Kidney capillary endothelial cell (primary cell): ENCODE results near the gene MEAK7.

Source experiments
- DNase-seq: peaks from one replicate; pipeline ENCODE4 v3.0.0-alpha.2; 2018; ENCODE audit warnings: low spot score

Gene MEAK7

GRCh38 chr16:84465154-84465553 is 39.3 kb downstream of the MEAK7 start:
- DNase-seq, result no peak

- no peak for DNase-seq
Observed at GRCh38 chr16:84464116-84464515, 40.3 kb downstream of the MEAK7 start.

DNA sequence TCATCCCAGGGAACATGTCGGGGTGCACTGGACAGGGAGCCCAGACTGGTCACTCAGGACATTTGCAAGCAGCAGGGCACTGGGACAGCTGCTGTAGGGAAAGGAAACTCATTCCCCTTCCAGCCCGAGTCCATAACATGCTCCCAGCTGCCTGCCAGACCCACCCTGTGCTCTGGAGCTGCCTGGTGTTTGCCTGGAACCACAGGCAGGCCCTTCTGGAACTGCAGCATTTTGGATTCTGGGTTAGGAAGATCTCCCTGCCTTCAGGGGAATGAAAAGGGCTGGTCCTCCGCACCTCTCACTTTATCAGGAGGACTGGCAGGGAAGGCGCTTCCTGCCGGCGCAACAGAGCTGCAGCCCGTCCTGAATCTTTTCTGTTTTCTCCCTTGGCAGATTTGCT is 41.2 kb downstream of the MEAK7 start:
- DNase-seq, result no peak

GRCh38 chr16:84462296-84463210 is 41.9 kb downstream of the MEAK7 start:
- DNase-seq, result no peak

- DNase-seq, result no peak
Observed at GRCh38 chr16:84461413-84462295, 42.8 kb downstream of the MEAK7 start.

DNA sequence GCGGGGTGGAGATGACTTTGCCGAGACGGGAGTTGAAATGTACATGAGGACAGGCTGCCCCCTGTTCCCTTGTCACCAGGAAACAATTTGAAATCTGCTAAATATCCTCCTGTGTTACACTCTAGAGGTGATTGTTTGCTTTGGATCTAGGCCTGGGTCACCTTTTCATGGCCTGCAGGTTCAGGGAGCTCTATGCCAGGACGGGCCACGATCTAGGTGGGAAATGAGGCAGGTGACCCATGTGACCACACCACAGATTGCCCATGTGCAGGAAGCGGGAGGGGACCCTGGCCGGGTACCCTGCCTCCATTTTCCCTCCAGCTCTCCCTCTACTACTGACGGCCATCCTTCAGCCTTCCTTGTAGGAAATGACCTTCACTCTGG is 43.4 kb downstream of the MEAK7 start:
- no peak for DNase-seq

DNA sequence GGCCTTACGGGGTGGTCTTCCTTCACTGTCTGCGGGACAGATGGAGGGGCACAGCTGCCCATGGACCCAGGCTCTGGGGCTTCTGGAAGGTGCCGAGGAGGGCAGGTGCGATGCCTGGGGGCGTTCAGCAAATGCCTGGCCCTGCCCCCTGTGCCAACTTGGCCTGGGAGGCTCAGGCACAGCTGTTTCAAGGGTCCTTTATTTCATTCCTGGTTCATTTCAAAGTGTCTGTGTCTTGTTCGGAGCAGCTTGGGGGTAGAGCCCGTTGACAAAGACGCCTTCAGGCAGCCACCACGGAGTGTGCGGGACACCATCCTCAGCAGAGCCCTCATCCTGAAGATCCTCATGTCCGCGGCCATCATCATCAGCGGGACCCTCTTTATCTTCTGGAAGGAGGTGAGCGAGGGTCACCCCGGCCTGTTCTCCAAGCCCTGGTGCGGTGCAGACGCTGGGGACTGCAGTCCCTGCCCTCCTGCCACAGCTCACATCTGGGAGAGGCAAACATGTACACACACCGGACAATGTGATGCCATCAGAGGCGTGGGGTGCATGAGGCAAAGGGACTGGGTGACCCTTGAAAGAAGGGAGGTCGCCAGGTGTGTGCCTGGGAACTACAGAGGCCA is 43.9 kb downstream of the MEAK7 start:
- DNase-seq, result no peak

- DNase-seq, result no peak
Observed at GRCh38 chr16:84459941-84460405, 44.5 kb downstream of the MEAK7 start.

- no peak for DNase-seq
Observed at GRCh38 chr16:84459533-84459894, 44.9 kb downstream of the MEAK7 start.

DNA sequence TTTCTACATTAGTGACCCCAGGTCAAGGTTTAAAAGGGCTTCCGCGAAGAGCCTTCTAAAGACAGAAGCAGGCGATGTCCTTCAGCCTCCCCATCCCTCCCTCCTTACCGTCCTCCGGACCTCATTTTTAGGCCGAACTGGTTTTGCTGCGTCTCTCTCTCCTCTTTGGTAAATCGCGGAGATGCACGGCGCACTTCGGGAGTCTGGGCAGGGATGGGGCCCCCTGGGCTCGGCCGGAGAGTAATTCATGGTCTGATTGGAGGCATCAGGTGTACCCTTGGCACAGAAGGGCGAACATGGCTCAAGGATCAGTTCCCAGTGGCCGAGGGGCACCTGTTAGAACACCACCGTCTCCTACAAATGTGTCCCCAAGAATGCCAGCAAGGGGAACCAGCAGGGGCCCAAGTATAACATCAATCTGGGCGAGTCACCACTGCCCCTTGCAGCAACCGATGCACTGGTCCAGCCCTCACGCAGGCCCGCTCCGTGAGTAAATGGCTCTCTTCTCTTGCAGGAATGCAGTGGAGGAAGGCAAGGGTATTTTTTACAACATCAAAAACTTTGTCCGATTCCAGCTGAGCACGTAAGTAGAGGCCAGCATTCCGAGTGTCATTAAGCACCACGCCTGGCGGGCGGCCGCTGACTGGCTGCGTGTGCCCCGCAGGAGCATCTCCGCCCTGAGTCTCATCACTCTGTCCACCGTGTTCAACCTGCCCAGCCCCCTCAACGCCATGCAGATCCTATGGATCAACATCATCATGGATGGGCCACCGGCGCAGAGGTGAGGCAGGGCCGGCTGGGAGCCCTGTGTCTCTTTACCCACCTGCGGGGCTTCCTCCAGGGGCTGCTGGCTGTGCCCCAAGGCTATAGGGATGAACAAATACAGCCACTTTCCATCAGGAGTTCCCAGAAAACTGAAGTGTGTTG is 45.6 kb downstream of the MEAK7 start:
- no peak for DNase-seq

GRCh38 chr16:84455031-84455430 is 49.4 kb downstream of the MEAK7 start:
- DNase-seq, result no peak
